GM19099 (cell line): ENCODE measurements around the gene MRPL45.

Experiments
- POLR2A ChIP-seq: IDR thresholded peaks from 3 replicates; pipeline ENCODE4 v1.6.1; 2011; ENCODE audit warnings: low read depth; ENCODE audit not compliant: insufficient read length; ENCODE audit errors: extremely low read depth

Gene MRPL45

GRCh38 chr17:38329808-38330730 is 33.1 kb downstream of the MRPL45 start:
- TF ChIP-seq POLR2A, result no peak

- no peak for TF ChIP-seq POLR2A
Observed at GRCh38 chr17:38330941-38331411, 34.0 kb downstream of the MRPL45 start.

GRCh38 chr17:38332735-38333134 is 35.8 kb downstream of the MRPL45 start:
- no peak for TF ChIP-seq POLR2A

GRCh38 chr17:38333635-38334295 is 36.8 kb downstream of the MRPL45 start:
- TF ChIP-seq POLR2A, result no peak

GRCh38 chr17:38334480-38335364 is 37.8 kb downstream of the MRPL45 start:
- TF ChIP-seq POLR2A, result no peak

GRCh38 chr17:38336838-38337237 is 39.9 kb downstream of the MRPL45 start:
- no peak for TF ChIP-seq POLR2A

GRCh38 chr17:38338053-38338452 is 41.1 kb downstream of the MRPL45 start:
- no peak for TF ChIP-seq POLR2A

GRCh38 chr17:38338535-38338934 is 41.6 kb downstream of the MRPL45 start:
- TF ChIP-seq POLR2A, result no peak

- TF ChIP-seq POLR2A, result no peak
Observed at GRCh38 chr17:38339891-38340290, 42.9 kb downstream of the MRPL45 start.

GRCh38 chr17:38341035-38341721 is 44.2 kb downstream of the MRPL45 start:
- no peak for TF ChIP-seq POLR2A

GRCh38 chr17:38342886-38343607 is 46.1 kb downstream of the MRPL45 start:
- no peak for TF ChIP-seq POLR2A

- no peak for TF ChIP-seq POLR2A
Observed at GRCh38 chr17:38343608-38344419, 46.8 kb downstream of the MRPL45 start, which contains the start of gene GPR179. Gene GPR179, minus strand, starts transcription at chr17:38343956. Its CDS starts 167 bp downstream, at chr17:38343789.

GRCh38 chr17:38344420-38344745 is 47.4 kb downstream of the MRPL45 start:
- TF ChIP-seq POLR2A, result no peak
